ENCODE measurements around the gene CLTA.

- TF ChIP-seq POLR2A (IDR thresholded peaks at IDR 0.05) (no peak), CTCF (IDR thresholded peaks at IDR 0.05) (no peak)
Measured at GRCh38 chr9:36222449-36222848, 31.7 kb downstream of the CLTA start.
